GM18868 (cell line): ENCODE data around the gene CD81.
A peak's percentile ranks its signal among the peaks of the same experiment; 100 is the strongest.

ENCODE experiments used
- ATAC-seq: cut with Tn5 transposase; IDR thresholded peaks from one replicate; pipeline ENCODE4 v1.9.1; 2021; ENCODE audit warnings: mild to moderate bottlenecking, moderate library complexity; ENCODE audit not compliant: unreplicated experiment

The CD81 gene

DNA sequence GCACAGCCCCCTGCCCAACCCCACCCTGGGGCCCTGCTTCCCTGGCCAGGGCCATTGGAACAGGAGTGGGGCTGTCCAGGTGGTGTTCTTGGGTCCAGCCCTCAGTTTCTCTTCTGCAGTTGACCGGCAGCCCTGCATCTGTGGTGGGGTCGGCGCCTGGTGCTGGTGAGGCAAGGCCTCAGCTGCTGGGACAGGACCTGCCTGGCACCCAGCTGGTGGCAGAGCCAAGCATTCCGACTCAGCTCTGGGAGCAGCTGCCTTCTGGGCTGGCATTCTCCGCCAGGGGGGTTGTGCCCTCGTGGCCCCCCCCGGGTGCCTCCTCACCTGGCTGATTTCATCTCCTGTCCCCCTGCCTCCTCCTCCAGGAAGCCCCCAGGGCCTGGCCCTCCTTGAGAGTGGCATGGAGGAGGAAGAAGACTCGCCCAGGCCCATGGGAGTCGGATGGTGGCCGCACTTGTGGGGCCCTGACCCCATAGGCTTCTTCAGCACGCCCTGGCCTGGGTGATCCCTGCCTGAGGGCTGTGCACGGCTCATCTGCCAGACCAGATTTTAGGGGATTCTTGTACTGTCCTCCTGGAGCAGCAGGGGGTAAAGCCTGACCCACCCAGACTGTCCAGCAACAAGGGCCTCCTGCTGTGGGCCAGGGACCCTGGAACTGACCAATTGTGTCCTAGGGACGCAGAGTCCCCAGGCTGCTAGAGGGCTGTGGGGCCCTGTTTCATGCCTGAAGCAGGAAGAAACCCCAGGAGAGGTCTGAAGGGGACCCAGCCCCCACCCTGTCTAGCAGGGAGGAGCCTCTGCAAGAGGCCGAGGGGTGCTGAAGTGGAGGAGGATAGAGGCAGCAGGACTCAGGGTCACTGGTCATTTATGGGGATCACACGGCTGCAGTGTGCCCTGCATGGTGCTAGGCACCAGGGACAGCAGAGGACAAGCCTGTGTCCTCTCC, 11.6 kb downstream of the CD81 start:
- ATAC-seq: no peak

- ATAC-seq: no peak
Observed at GRCh38 chr11:2389377-2390026, 12.4 kb downstream of the CD81 start.

- no peak for ATAC-seq
Observed at GRCh38 chr11:2390091-2390724, 13.1 kb downstream of the CD81 start.

- ATAC-seq: no peak
Observed at GRCh38 chr11:2390725-2391151, 13.6 kb downstream of the CD81 start.

DNA sequence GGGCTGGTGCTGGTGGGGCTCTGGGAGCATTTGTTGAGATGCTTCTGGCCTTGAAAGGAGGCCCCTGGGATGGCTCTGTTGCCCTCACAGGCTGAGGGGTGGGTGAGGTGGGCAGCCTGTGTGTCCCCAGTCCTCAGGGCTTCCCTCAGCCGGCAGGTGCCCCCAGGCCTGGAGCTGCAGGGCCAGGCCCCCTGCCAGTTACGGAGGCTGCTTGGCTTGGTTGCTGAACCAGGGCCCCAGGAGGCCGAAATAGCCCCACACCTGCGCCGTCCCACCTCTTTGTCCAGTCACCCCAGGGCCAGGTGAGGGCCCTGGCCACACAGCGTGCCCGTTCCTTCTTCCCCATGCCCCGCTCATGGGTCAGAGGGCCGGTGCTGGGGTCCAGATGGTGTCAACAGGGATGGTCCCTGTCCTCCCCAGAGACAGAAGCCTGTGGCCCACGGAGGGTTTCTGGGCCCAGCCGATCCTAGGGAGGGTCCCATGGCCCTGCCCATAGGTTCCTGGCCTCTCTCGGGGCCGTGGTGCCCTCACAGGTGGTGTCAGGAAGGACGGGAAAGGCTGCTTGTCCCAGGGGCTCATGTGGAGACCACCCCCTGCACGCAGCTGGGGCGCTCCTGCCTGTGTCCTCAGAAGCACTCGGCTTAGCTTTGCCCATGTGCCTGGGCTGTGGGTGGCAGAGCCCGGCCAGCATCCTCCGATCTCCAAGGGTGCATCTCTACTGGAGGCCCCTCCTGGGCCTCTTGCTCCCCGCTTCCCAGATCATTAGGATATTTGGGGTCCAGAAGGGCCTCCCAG, 14.3 kb downstream of the CD81 start:
- no peak for ATAC-seq

- ATAC-seq: no peak
Observed at GRCh38 chr11:2392241-2392959, 15.3 kb downstream of the CD81 start.

GRCh38 chr11:2393111-2393868, 16.2 kb downstream of the CD81 start:
- no peak for ATAC-seq

DNA sequence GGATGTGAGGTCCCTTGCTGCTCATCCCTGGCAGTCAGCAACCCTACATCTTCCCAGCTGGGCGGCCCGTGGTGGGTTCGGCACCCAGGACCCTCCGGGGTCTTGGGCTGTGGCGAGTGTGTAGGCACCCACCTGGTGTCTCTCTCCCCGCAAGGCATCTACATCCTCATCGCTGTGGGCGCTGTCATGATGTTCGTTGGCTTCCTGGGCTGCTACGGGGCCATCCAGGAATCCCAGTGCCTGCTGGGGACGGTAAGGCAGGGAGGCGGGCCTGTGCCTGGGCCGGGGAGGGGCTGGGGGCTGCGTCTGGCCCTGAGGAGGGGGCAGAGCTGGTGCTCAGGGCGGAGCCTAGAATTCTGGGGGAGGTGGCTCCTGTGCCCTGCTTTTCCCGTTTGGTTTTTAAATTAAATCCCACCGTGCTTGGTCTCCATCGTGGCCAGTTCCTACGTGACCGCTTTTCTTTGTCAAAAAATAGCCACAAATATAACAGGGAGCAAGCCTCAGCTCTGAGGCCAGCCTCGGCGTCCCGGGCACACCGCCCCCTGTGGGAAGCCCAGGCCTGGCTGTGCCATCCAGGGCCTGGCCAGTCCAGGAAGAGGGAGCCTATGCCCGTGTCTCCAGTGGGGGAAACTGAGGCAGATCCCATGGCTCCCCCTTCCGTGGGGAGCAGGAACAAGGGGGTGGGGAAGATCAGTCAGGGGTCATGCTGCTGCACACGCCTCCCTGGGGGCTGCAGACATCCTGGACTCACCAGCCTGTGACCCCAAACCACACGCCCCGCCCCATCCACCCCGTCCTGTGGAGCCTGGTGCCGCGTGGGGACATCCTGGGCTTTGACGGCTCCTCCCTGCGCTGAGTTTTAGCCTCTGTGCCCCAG, 17.1 kb downstream of the CD81 start:
- ATAC-seq: no peak

DNA sequence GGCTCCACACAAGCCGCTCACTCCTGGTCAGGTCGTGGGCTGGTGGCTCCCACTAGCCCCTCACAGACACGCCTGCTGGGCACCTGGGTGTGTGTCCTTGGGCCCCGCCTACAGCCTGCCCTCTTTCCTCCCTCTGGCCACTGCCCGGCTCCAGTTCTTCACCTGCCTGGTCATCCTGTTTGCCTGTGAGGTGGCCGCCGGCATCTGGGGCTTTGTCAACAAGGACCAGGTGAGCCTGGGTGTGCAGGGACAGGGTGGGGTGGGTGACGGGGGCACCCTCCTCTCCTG, 17.7 kb downstream of the CD81 start:
- ATAC-seq: no peak

DNA sequence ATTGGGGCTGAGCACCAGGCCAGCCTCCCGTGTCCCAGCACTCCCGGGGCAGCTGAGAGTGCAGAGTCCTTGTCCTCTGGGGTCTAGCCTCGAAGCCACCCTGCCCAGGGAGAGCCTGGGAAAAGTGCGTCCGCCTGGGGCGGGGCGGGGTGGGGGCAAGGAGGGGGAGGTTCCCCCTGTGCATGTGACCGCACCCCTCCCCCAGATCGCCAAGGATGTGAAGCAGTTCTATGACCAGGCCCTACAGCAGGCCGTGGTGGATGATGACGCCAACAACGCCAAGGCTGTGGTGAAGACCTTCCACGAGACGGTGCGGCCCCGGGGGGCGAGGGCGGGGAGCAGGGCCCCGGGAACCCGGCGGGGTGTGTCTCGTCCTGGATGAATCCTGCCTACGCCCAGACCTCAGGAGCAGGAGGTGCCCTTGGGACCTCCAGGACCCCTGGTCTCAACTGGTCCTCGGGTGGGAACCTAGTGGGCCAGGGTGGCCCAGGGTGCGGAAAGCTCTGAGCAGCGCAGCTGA, 18.2 kb downstream of the CD81 start:
- ATAC-seq: no peak

- no peak for ATAC-seq
Observed at GRCh38 chr11:2395856-2396255, 18.7 kb downstream of the CD81 start.

DNA sequence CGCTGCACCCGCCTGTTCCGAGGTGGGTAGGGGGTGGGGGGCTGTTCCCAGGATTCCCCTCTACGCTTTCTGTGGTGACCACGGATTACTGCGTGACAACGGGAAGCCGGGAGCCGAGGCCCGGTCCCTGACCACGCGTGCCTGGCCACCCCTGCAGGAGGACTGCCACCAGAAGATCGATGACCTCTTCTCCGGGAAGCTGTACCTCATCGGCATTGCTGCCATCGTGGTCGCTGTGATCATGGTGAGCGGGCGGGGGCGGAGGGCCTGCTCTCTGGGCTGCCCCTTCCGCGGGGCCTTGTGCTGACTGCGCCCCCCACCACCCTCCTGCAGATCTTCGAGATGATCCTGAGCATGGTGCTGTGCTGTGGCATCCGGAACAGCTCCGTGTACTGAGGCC, 19.4 kb downstream of the CD81 start:
- no peak for ATAC-seq

- no peak for ATAC-seq
Observed at GRCh38 chr11:2397005-2397404, 19.9 kb downstream of the CD81 start.

DNA sequence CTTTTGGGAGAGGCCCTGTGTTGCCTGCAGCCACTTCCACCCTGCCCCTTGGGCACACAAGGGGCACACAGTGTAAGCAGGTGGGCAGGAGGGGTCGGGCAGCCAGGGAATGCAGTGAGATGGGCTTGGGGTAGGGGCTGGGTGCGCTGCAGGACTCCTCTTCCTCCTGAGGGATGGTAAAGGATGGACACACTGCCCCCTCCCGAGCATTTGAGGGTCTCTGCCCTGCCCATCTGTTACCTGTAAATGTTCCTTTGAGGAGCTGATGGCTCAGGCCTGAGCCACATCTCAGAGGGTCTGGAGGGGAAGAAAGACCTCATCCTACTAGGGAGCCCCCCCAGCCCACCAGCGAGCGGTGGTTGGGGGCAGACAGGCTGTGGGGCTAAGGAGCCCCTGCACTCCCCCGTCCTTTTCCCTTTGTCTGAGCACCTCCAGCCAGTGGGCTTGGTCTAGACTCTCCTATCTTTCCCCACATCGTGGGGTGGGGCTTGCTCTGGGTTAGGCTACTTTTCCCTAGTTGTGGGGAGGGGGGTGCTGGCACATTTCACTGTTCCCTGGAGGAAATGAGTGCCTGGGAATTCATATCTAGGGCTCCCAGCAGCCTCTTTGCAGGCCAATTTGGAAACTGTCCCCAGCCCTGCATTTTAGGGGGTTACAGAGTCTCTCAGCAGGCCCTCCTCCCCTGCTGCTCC, 21.7 kb downstream of the CD81 start:
- no peak for ATAC-seq

DNA sequence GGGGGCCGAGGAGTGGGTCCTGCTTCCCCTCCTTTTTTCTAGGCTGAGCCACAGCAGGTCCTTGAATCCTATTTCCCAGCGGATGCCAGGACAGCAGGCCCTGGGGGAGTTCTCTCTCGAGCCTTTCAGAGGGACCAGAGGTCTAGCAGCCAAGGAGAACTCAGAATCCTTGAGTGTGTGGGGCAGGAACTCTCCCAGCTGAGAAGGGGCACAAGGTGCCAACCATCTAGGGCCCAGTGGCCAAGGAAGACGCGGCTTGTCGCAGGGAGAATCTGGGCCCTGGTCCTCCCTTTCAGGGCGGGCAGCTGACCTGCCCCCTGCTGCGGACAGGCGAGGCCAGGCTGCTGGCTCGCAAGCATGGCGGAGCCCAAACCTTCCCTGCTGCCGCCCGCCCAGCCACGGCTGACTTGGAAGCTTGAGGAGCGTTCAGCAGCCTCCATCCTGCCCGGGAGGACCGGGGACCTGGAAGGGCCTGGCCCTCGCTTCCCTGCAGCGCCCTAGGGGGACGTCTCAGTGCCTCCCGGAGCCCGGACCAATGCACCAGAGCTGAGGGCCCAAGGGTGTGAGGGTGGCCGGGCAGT, 22.5 kb downstream of the CD81 start:
- ATAC-seq: peak; percentile 1

DNA sequence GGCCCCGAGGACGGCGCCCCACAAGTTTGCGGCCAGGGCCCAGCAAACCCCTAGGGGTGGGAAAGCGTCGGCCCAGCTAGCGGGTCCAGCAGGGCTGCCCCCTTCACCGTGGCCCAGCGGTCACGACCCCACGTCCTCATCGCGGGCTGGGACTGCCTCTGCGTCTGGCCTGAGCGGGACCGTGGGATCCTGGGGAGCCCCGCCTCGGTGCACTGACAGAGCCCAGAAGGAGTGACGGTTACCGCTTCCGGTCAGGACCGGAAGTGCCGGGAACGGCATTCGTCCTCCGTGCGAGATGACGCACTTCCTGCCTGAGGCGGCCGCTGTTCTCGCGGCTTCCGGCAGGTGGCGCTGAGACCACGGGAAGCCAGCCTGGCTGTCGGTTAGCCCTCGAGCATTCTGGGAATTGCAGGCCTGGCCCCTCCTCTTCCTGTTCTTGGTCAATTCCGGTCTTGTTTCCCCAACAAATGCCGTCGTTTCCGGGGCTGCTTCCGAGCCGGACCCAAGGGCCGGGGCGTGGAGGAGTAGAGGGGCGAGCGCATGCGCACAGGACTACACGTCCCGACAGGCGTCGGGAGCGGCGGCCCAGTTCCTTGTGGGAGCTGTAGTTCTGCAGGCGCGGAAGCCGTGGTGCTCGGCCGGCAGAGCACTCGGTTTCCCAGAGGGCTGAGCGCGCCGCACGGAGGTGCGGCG, 23.1 kb downstream of the CD81 start, which contains the start of gene TSSC4:
Gene TSSC4, plus strand, starts transcription at position 682 of the 693 bp plus-strand sequence. CDS start 1,884 bp downstream, outside the sequence.
- peak; percentile 80 for ATAC-seq
